GM23338 (cell line): Measurements from ENCODE around the gene NFKBIZ. TPM values are rescaled to one million over a fixed set of nuclear protein-coding genes. Genes with fewer than 3 reads are reported as not detected.

Experiments used
- ATAC-seq: fragments of 200-7000 bp; cut with Tn5 transposase; 3 replicates; pipeline ENCODE4 v1.9.1; 2020
- DNase-seq: peaks from one replicate; pipeline ENCODE4 v3.0.0-alpha.2; 2015; ENCODE audit warnings: low spot score
- H2AFZ ChIP-seq: fragments of 200-600 bp; sonication (generic); 2 replicates; pipeline ENCODE4 v1.8.0; 2016; ENCODE audit warnings: antibody characterized with exemption, mild to moderate bottlenecking, moderate library complexity
- H3F3A ChIP-seq: fragments of 200-600 bp; sonication (generic); replicated peaks from 2 replicates; pipeline ENCODE4 v1.8.0; 2017; ENCODE audit warnings: antibody characterized with exemption, mixed run types, low read depth
- H3K27ac ChIP-seq: fragments of 200-600 bp; sonication (generic); 2 replicates; pipeline ENCODE4 v1.6.1; 2016; ENCODE audit warnings: low read depth
- H3K27me3 ChIP-seq: fragments of 200-600 bp; sonication (generic); 2 replicates; pipeline ENCODE4 v1.8.0; 2016; ENCODE audit warnings: mild to moderate bottlenecking, mixed run types, moderate library complexity; ENCODE audit not compliant: insufficient read depth
- H3K36me3 ChIP-seq: fragments of 200-600 bp; sonication (generic); 2 replicates; pipeline ENCODE4 v1.8.0; 2016; ENCODE audit warnings: mild to moderate bottlenecking; ENCODE audit not compliant: insufficient read depth
- H3K4me1 ChIP-seq: fragments of 200-600 bp; sonication (generic); 2 replicates; pipeline ENCODE4 v1.8.0; 2016; ENCODE audit warnings: mild to moderate bottlenecking, moderate library complexity; ENCODE audit not compliant: insufficient read depth
- H3K4me2 ChIP-seq: fragments of 200-600 bp; sonication (generic); 2 replicates; pipeline ENCODE4 v1.7.1; 2017; ENCODE audit warnings: mixed run types
- H3K4me3 ChIP-seq: fragments of 200-600 bp; sonication (generic); 2 replicates; pipeline ENCODE4 v1.6.1; 2016; ENCODE audit warnings: mixed run types
- H3K79me2 ChIP-seq: fragments of 200-600 bp; sonication (generic); replicated peaks from 2 replicates; pipeline ENCODE4 v1.8.0; 2017; ENCODE audit warnings: mild to moderate bottlenecking; ENCODE audit not compliant: insufficient read depth
- H3K9me2 ChIP-seq: fragments of 200-600 bp; sonication (generic); 2 replicates; pipeline ENCODE4 v1.8.0; 2017; ENCODE audit not compliant: insufficient read depth
- H4K20me1 ChIP-seq: fragments of 200-600 bp; sonication (generic); replicated peaks from 2 replicates; pipeline ENCODE4 v1.8.0; 2017; ENCODE audit warnings: mild to moderate bottlenecking; ENCODE audit not compliant: insufficient read depth
- H3K27ac Mint-ChIP-seq: 2 replicates; pipeline ENCODE4 v1.8.0; 2020; ENCODE audit warnings: inconsistent platforms, mild to moderate bottlenecking, moderate library complexity, mixed read lengths
- H3K27me3 Mint-ChIP-seq: 3 replicates; pipeline ENCODE4 v1.8.0; 2022; ENCODE audit warnings: low read depth, mild to moderate bottlenecking, moderate library complexity, mixed read lengths, inconsistent platforms; ENCODE audit not compliant: insufficient read depth, poor library complexity
- H3K36me3 Mint-ChIP-seq: 3 replicates; pipeline ENCODE4 v1.8.0; 2021; ENCODE audit warnings: low read depth, mild to moderate bottlenecking, inconsistent platforms, moderate library complexity, mixed read lengths
- H3K4me1 Mint-ChIP-seq: 3 replicates; pipeline ENCODE4 v1.8.0; 2020; ENCODE audit warnings: mild to moderate bottlenecking, inconsistent platforms, mixed read lengths
- H3K4me3 Mint-ChIP-seq: 3 replicates; pipeline ENCODE4 v1.8.0; 2021; ENCODE audit warnings: moderate library complexity, mild to moderate bottlenecking, inconsistent platforms, mixed read lengths
- H3K9me3 Mint-ChIP-seq: 3 replicates; pipeline ENCODE4 v1.8.0; 2020; ENCODE audit warnings: moderate library complexity, mild to moderate bottlenecking, inconsistent platforms, mixed read lengths
- CREB1 ChIP-seq: fragments of 250-450 bp; sonication (Bioruptor Pico); IDR thresholded peaks from 2 replicates; pipeline ENCODE4 v1.5.0; 2020; ENCODE audit warnings: low read depth, mild to moderate bottlenecking, moderate library complexity
- CTCF ChIP-seq, 2 experiments: fragments of 200-600 bp in 1 of 2; sonication (generic) in 1 of 2; conservative IDR thresholded peaks; 2 replicates each; pipeline versions ENCODE4 v1.5.1 to v1.6.1; 2016 to 2017; ENCODE audit warnings: antibody characterized with exemption in 2 of 2, low read depth in 2 of 2, mild to moderate bottlenecking in 2 of 2, moderate library complexity in 1 of 2
- EZH2 ChIP-seq: fragments of 200-600 bp; sonication (generic); IDR thresholded peaks from one replicate; pipeline ENCODE4 v1.8.0; 2017; ENCODE audit warnings: antibody characterized with exemption, mild to moderate bottlenecking, low read depth; ENCODE audit not compliant: unreplicated experiment
- EZH2phosphoT487 ChIP-seq: fragments of 200-600 bp; sonication (generic); IDR thresholded peaks from one replicate; pipeline ENCODE4 v1.8.1; 2018; ENCODE audit warnings: antibody characterized with exemption; ENCODE audit not compliant: unreplicated experiment
- JUNB ChIP-seq: IDR thresholded peaks from one replicate; pipeline ENCODE4 v1.6.1; 2016; ENCODE audit warnings: antibody characterized with exemption; ENCODE audit not compliant: unreplicated experiment
- NANOG ChIP-seq: IDR thresholded peaks from 2 replicates; pipeline ENCODE4 v1.6.1; 2016; ENCODE audit warnings: antibody characterized with exemption, borderline replicate concordance
- POLR2AphosphoS5 ChIP-seq: IDR thresholded peaks from 2 replicates; pipeline ENCODE4 v1.6.1; 2016; ENCODE audit warnings: antibody characterized with exemption, low read depth
- STAT1 ChIP-seq: IDR thresholded peaks from one replicate; pipeline ENCODE4 v1.6.1; 2016; ENCODE audit warnings: antibody characterized with exemption; ENCODE audit not compliant: unreplicated experiment
- ZNF114 ChIP-seq: fragments of 250-450 bp; sonication (Bioruptor Pico); IDR thresholded peaks from 2 replicates; pipeline ENCODE4 v1.5.0; 2020; ENCODE audit warnings: mild to moderate bottlenecking, moderate library complexity
- ZNF331 ChIP-seq: fragments of 250-450 bp; sonication (Bioruptor Pico); IDR thresholded peaks from 2 replicates; pipeline ENCODE4 v1.5.0; 2020; ENCODE audit warnings: low read depth, mild to moderate bottlenecking, moderate library complexity
- polyA plus RNA-seq: library from polyadenylated mRNA; unstranded; fragments of >200 nt; fragmentation: Nextera tagmentation; extraction: Ambion mirVana; gene quantifications from 2 replicates; pipeline ENCODE4 v1.2.1, GENCODE V29; 2016
- total RNA-seq: library from RNA; depleted of rRNA; stranded (reverse); fragments of >200 nt; shearing (Covaris generic); gene quantifications from 2 replicates; pipeline ENCODE4 v1.2.3, GENCODE V29; 2014
- TF ChIP-seq, protein P1 (sequence below): fragments of 250-450 bp; sonication (Bioruptor Pico); IDR thresholded peaks from 2 replicates; pipeline ENCODE4 v1.5.0; 2020; ENCODE audit warnings: mild to moderate bottlenecking, moderate library complexity
- TF ChIP-seq, protein P2 (sequence below): IDR thresholded peaks from 2 replicates; pipeline ENCODE4 v1.6.1; 2016; ENCODE audit warnings: antibody characterized with exemption
- TF ChIP-seq, protein P3 (sequence below): IDR thresholded peaks from one replicate; pipeline ENCODE4 v1.6.1; 2018; ENCODE audit warnings: antibody characterized with exemption; ENCODE audit not compliant: unreplicated experiment

The NFKBIZ gene
- total and polyA plus RNA-seq, 2 experiments from 2014 or later, result 14.1 to 18.2 TPM

- TF ChIP-seq POLR2AphosphoS5, result no peak
- no peak for TF ChIP-seq EZH2
- TF ChIP-seq, protein P1, sequence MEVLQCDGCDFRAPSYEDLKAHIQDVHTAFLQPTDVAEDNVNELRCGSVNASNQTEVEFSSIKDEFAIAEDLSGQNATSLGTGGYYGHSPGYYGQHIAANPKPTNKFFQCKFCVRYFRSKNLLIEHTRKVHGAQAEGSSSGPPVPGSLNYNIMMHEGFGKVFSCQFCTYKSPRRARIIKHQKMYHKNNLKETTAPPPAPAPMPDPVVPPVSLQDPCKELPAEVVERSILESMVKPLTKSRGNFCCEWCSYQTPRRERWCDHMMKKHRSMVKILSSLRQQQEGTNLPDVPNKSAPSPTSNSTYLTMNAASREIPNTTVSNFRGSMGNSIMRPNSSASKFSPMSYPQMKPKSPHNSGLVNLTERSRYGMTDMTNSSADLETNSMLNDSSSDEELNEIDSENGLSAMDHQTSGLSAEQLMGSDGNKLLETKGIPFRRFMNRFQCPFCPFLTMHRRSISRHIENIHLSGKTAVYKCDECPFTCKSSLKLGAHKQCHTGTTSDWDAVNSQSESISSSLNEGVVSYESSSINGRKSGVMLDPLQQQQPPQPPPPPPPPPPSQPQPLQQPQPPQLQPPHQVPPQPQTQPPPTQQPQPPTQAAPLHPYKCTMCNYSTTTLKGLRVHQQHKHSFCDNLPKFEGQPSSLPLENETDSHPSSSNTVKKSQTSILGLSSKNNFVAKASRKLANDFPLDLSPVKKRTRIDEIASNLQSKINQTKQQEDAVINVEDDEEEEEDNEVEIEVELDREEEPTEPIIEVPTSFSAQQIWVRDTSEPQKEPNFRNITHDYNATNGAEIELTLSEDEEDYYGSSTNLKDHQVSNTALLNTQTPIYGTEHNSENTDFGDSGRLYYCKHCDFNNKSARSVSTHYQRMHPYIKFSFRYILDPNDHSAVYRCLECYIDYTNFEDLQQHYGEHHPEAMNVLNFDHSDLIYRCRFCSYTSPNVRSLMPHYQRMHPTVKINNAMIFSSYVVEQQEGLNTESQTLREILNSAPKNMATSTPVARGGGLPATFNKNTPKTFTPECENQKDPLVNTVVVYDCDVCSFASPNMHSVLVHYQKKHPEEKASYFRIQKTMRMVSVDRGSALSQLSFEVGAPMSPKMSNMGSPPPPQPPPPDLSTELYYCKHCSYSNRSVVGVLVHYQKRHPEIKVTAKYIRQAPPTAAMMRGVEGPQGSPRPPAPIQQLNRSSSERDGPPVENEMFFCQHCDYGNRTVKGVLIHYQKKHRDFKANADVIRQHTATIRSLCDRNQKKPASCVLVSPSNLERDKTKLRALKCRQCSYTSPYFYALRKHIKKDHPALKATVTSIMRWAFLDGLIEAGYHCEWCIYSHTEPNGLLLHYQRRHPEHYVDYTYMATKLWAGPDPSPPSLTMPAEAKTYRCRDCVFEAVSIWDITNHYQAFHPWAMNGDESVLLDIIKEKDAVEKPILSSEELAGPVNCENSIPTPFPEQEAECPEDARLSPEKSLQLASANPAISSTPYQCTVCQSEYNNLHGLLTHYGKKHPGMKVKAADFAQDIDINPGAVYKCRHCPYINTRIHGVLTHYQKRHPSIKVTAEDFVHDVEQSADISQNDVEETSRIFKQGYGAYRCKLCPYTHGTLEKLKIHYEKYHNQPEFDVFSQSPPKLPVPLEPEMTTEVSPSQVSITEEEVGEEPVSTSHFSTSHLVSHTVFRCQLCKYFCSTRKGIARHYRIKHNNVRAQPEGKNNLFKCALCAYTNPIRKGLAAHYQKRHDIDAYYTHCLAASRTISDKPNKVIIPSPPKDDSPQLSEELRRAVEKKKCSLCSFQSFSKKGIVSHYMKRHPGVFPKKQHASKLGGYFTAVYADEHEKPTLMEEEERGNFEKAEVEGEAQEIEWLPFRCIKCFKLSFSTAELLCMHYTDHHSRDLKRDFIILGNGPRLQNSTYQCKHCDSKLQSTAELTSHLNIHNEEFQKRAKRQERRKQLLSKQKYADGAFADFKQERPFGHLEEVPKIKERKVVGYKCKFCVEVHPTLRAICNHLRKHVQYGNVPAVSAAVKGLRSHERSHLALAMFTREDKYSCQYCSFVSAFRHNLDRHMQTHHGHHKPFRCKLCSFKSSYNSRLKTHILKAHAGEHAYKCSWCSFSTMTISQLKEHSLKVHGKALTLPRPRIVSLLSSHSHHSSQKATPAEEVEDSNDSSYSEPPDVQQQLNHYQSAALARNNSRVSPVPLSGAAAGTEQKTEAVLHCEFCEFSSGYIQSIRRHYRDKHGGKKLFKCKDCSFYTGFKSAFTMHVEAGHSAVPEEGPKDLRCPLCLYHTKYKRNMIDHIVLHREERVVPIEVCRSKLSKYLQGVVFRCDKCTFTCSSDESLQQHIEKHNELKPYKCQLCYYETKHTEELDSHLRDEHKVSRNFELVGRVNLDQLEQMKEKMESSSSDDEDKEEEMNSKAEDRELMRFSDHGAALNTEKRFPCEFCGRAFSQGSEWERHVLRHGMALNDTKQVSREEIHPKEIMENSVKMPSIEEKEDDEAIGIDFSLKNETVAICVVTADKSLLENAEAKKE (CRISPR knock-in tag), result no peak
- no peak for TF ChIP-seq JUNB
- TF ChIP-seq CREB1 (CRISPR knock-in tag), result no peak
- TF ChIP-seq STAT1, result no peak
- no peak for TF ChIP-seq ZNF114 (CRISPR knock-in tag)
- TF ChIP-seq, protein P2, sequence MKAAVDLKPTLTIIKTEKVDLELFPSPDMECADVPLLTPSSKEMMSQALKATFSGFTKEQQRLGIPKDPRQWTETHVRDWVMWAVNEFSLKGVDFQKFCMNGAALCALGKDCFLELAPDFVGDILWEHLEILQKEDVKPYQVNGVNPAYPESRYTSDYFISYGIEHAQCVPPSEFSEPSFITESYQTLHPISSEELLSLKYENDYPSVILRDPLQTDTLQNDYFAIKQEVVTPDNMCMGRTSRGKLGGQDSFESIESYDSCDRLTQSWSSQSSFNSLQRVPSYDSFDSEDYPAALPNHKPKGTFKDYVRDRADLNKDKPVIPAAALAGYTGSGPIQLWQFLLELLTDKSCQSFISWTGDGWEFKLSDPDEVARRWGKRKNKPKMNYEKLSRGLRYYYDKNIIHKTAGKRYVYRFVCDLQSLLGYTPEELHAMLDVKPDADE, result no peak
- TF ChIP-seq CTCF (conservative IDR thresholded peaks at IDR 0.05; ENCODE audit: low read depth in 2 of 2), result no peak
- TF ChIP-seq ZNF331 (CRISPR knock-in tag), result no peak
- TF ChIP-seq NANOG, result no peak
- TF ChIP-seq EZH2phosphoT487, result no peak
- TF ChIP-seq, protein P3, sequence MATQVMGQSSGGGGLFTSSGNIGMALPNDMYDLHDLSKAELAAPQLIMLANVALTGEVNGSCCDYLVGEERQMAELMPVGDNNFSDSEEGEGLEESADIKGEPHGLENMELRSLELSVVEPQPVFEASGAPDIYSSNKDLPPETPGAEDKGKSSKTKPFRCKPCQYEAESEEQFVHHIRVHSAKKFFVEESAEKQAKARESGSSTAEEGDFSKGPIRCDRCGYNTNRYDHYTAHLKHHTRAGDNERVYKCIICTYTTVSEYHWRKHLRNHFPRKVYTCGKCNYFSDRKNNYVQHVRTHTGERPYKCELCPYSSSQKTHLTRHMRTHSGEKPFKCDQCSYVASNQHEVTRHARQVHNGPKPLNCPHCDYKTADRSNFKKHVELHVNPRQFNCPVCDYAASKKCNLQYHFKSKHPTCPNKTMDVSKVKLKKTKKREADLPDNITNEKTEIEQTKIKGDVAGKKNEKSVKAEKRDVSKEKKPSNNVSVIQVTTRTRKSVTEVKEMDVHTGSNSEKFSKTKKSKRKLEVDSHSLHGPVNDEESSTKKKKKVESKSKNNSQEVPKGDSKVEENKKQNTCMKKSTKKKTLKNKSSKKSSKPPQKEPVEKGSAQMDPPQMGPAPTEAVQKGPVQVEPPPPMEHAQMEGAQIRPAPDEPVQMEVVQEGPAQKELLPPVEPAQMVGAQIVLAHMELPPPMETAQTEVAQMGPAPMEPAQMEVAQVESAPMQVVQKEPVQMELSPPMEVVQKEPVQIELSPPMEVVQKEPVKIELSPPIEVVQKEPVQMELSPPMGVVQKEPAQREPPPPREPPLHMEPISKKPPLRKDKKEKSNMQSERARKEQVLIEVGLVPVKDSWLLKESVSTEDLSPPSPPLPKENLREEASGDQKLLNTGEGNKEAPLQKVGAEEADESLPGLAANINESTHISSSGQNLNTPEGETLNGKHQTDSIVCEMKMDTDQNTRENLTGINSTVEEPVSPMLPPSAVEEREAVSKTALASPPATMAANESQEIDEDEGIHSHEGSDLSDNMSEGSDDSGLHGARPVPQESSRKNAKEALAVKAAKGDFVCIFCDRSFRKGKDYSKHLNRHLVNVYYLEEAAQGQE, result no peak
- Histone ChIP-seq H3K27ac (no peak overlapping the region), H3K4me3 (no peak overlapping the region), H3K9me2 (0 out of 2 replicates have a peak, but pooled peaks cover 6% of the 10 kb centered on the region), H3F3A (no peaks in the 10 kb centered on the region), H3K27me3 (no peaks in the 10 kb centered on the region), H3K79me2 (no peaks in the 10 kb centered on the region), H2AFZ (no peak overlapping the region), H3K36me3 (no peaks in the 10 kb centered on the region), H3K4me2 (no peak overlapping the region), H3K4me1 (peaks cover 11% of the 10 kb centered on the region), H4K20me1 (no peaks in the 10 kb centered on the region)
- H3K27me3 Mint-ChIP-seq, result no peaks in the 10 kb centered on the region
- DNase-seq (no peak), ATAC-seq (no peak)
- no peak overlapping the region for H3K27ac Mint-ChIP-seq
- H3K4me1 Mint-ChIP-seq, result peaks cover 10% of the 10 kb centered on the region; the same call in 2 of the 3 replicates
- H3K4me3 Mint-ChIP-seq, result no peak overlapping the region
- 0 out of 3 replicates have a peak, but pooled peaks cover 4% of the 10 kb centered on the region for H3K36me3 Mint-ChIP-seq
- H3K9me3 Mint-ChIP-seq, result peaks cover 20% of the 10 kb centered on the region
Observed at GRCh38 chr3:101897013-101897412, 47.7 kb downstream of the NFKBIZ start.
